Epidermal melanocyte (primary cell): Measurements from ENCODE around the gene CCDC121.

Experiments
- DNase-seq: peaks from one replicate; pipeline ENCODE4 v3.0.0; 2011; ENCODE audit warnings: low spot score; ENCODE audit not compliant: insufficient read length

The CCDC121 gene

DNA sequence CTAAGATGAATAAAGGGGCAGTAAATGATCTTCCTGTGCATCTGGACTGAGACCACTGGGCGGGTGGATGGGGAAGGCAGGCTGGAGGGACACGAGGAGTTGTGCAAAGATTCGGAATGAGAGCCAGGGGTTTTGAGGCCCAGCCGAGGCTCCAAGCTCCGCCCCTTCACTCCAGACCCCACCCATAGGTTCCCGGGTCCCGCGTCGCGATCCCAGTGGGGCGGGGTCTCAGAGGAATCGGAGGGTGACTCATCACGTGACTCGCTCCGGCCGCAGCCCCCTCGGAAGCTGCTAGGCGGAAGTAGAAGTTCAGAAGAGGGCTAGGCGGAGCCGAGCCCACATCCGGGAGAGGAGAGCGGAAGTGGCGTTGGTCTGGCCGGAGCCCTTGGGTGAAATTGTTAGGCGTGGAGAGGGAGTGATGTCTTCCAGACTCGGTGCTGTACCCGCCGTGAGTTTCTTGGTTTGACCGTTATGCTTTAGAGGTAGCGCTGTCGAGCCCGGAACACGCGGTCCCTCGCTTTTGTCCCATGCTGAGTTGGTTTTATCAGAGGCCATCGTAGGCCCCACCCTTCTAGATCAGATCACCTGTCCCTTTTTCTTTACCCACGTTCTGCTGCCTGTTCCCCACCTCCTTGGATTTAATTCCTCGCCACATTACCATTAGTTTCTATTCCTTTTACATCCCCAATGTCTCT, 46.0 kb downstream of the CCDC121 start, which contains the start of gene ZNF512:
TSS of gene ZNF512 (plus strand) at position 348 of the 695 bp plus-strand sequence. CDS start at position 419, 71 bp downstream.
- DNase-seq, result peak; percentile 84

DNA sequence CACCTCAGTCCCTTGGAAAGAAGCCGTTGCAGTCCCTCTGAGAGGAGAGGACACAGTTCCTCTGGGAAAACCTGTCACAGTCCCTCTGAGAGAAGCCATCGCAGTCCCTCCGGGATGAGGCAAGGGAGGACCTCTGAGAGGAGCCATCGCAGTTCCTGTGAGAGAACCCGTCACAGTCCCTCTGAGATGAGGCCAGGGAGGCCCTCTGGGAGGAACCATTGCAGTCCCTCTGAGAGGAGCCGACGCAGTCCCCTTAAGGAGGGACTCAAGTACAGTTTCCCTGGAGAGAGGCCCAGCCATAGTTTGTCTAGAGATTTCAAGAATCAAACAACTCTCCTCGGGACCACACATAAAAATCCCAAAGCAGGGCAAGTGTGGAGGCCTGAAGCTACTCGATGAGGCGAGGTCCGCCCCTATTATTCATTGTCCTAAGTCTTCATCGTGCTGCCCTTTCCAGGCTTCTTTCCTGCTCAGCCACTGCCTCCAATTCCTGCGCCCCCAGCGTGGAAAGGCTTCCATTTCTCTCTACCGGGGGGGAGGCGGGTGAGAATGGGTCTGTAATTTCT, 46.6 kb downstream of the CCDC121 start:
- no peak for DNase-seq

DNA sequence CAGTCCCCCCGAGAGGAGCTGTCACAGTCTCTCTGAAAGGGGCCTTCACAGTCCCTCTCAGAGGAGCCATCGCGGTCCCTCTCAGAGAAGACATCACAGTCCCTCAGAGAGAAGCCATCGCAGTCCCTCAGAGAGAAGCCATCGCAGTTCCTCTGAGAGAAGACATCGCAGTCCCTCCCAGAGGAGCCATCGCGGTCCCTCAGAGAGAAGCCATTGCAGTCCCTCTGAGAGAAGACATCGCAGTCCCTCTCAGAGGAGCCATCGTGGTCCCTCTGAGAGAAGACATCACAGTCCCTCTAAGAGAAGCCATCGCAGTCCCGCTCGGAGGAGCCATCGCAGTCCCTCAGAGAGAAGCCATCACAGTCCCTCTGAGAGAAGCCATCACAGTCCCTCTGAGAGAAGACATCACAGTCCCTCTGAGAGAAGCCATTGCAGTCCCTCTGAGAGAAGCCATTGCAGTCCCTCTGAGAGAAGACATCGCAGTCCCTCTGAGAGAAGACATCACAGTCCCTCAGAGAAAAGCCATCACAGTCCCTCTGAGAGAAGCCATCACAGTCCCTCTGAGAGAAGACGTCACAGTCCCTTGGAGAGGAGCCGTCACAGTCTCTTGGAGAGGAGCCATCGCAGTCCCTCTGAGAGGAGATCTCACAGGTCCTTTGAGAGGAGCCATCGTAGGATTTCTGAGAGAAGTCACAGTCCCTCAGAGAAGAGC, 47.2 kb downstream of the CCDC121 start:
- no peak for DNase-seq
